K562 (cell line): Measurements from ENCODE around the gene RAI1. TPM values are rescaled to one million over a fixed set of nuclear protein-coding genes. Genes with fewer than 3 reads are reported as not detected.

Experiments used
- ARID4B ChIP-seq: sonication (generic); formaldehyde crosslinking; IDR thresholded peaks from 2 replicates; pipeline ENCODE4 v1.8.0; 2022; ENCODE audit warnings: mild to moderate bottlenecking, missing genetic modification reagents
- CREB1 ChIP-seq, 2 experiments: sonication (generic) in 1 of 2; formaldehyde crosslinking in 1 of 2; IDR thresholded peaks; 2 replicates each; pipeline versions ENCODE4 v1.6.1 to v1.8.0; 2012 to 2022; ENCODE audit warnings: inconsistent platforms in 1 of 2, mild to moderate bottlenecking in 1 of 2, missing genetic modification reagents in 1 of 2, moderate library complexity in 1 of 2
- ETV1 ChIP-seq: fragments of 450-650 bp; conservative IDR thresholded peaks from 2 replicates; pipeline ENCODE4 v1.6.1; 2016; ENCODE audit warnings: missing genetic modification characterization, control low read depth, low read depth, missing compliant biosample characterization
- GABPA ChIP-seq: fragments of 200-800 bp; sonication (Bioruptor generic); conservative IDR thresholded peaks from 2 replicates; pipeline ENCODE4 v1.6.1; 2016; ENCODE audit warnings: low read depth, missing genetic modification characterization, missing compliant biosample characterization
- GATAD2B ChIP-seq: fragments of 450-650 bp; IDR thresholded peaks from 2 replicates; pipeline ENCODE4 v1.6.1; 2017; ENCODE audit warnings: mild to moderate bottlenecking, borderline replicate concordance
- HDAC1 ChIP-seq, 2 experiments: fragments of 450-650 bp; IDR thresholded peaks; 2 replicates each; pipeline ENCODE4 v1.6.1; 2016 to 2017; ENCODE audit warnings: inconsistent platforms in 1 of 2, mild to moderate bottlenecking in 1 of 2, moderate library complexity in 1 of 2
- KDM2B ChIP-seq: fragments of 250-450 bp; sonication (Bioruptor Pico); IDR thresholded peaks from 2 replicates; pipeline ENCODE4 v1.8.0; 2021; ENCODE audit warnings: mild to moderate bottlenecking, moderate library complexity
- RAD21 ChIP-seq, 2 experiments: fragments of 250-450 bp in 1 of 2; fragments of 450-650 bp in 1 of 2; sonication (Bioruptor Pico) in 1 of 2; formaldehyde crosslinking in 1 of 2; IDR thresholded peaks in 1 of 2; conservative IDR thresholded peaks in 1 of 2; 2 replicates each; pipeline versions ENCODE4 v1.4.0 to v1.8.0; 2020 to 2022; ENCODE audit warnings: mild to moderate bottlenecking in 2 of 2, moderate library complexity in 1 of 2
- SRSF3 ChIP-seq: fragments of 200-400 bp; formaldehyde crosslinking; IDR thresholded peaks from 2 replicates; pipeline ENCODE4 v1.6.1; 2016; ENCODE audit warnings: mild to moderate bottlenecking, low read length, moderate library complexity; ENCODE audit not compliant: insufficient read depth
- TSHZ1 ChIP-seq: fragments of 250-450 bp; sonication (Bioruptor Pico); IDR thresholded peaks from 2 replicates; pipeline ENCODE4 v1.4.0; 2020; ENCODE audit warnings: mild to moderate bottlenecking, moderate library complexity
- ZBTB5 ChIP-seq: fragments of 450-650 bp; IDR thresholded peaks from 2 replicates; pipeline ENCODE4 v1.6.1; 2017; ENCODE audit warnings: antibody characterized with exemption
- ZBTB7A ChIP-seq: IDR thresholded peaks from 2 replicates; pipeline ENCODE4 v1.6.1; 2011; ENCODE audit warnings: low read depth, mild to moderate bottlenecking, low read length, moderate library complexity, borderline replicate concordance; ENCODE audit not compliant: control insufficient read depth
- ZNF76 ChIP-seq: fragments of 250-450 bp; sonication (Bioruptor Pico); IDR thresholded peaks from 2 replicates; pipeline ENCODE4 v1.4.0; 2020; ENCODE audit warnings: mild to moderate bottlenecking, moderate library complexity, borderline replicate concordance
- ZNF766 ChIP-seq: fragments of 200-800 bp; sonication (Bioruptor generic); conservative IDR thresholded peaks from 2 replicates; pipeline ENCODE4 v1.6.1; 2016; ENCODE audit warnings: missing genetic modification characterization, missing compliant biosample characterization
- polyA plus RNA-seq, 8 experiments: library from polyadenylated mRNA; depleted of rRNA in 4 of 8; stranded (reverse) in 5 of 8; unstranded in 3 of 8; fragments of >200 nt; fragmentation: Nextera tagmentation in 2 of 8; fragmentation: Illumina TruSeq in 1 of 8; extraction: Ambion mirVana in 2 of 8; extraction: Trizol in 1 of 8; gene quantifications; 2 replicates each; pipeline versions ENCODE4 v1.2.1 to v1.2.3, GENCODE V29; 2011 to 2014; ENCODE audit warnings: inconsistent platforms in 1 of 8, missing spikeins in 1 of 8
- total RNA-seq, 7 experiments: library from RNA; depleted of rRNA in 6 of 7; stranded (reverse); fragments of >200 nt in 6 of 7; fragmentation: Illumina TruSeq in 2 of 7; extraction: Trizol in 2 of 7; gene quantifications; 2 replicates each; pipeline versions ENCODE4 v1.2.1 to v1.2.3, GENCODE V29; 2011 to 2021; ENCODE audit warnings: low replicate concordance in 1 of 7

The RAI1 gene
- total and polyA plus RNA-seq, 9 of the 15 experiments (the other 6 are each of a cell fraction or from before 2014, with no cell fraction given) = 0.68 to 19.9 (median 5.5) TPM

- peak; percentile 47 for TF ChIP-seq GABPA (tag)
- TF ChIP-seq ZNF76 (CRISPR knock-in tag) = no peak
- no peak for TF ChIP-seq ARID4B (CRISPR knock-in tag)
- TF ChIP-seq CREB1 (IDR thresholded peaks at IDR 0.05) = no peak; the same call in 1 of the 2 replicates
- TF ChIP-seq CREB1 (CRISPR knock-in tag; IDR thresholded peaks at IDR 0.05) = peak; percentile 25; the same call in 1 of the 2 replicates
- no peak for TF ChIP-seq TSHZ1 (CRISPR knock-in tag)
- TF ChIP-seq HDAC1 (IDR thresholded peaks at IDR 0.05) = no peak
- peak; percentile 77; the same call in 1 of the 2 replicates for TF ChIP-seq ZBTB7A
- TF ChIP-seq ZBTB5 = no peak
- TF ChIP-seq KDM2B (CRISPR knock-in tag) = no peak
- peak; percentile 73 for TF ChIP-seq ETV1 (tag)
- no peak for TF ChIP-seq SRSF3
- TF ChIP-seq GATAD2B = no peak
- peak in 1 of 2 experiments; percentile 49; a peak in 3 of 4 replicates for TF ChIP-seq RAD21 (CRISPR knock-in tag; conservative IDR thresholded peaks at IDR 0.05 in 1 of 2, IDR thresholded peaks at IDR 0.05 in 1 of 2)
- TF ChIP-seq ZNF766 (CRISPR knock-in tag) = no peak
Observed at GRCh38 chr17:17703140-17703919, 22.1 kb downstream of the RAI1 start (continued).
